Activated effector memory CD4-positive, alpha-beta T cell treated with anti-CD3 and anti-CD28 coated beads, Interleukin-2, amount 50 U/mL, for 16 hours (primary cell): ENCODE data around the gene DSCAML1.

Source experiments
- DNase-seq: peaks from one replicate; pipeline ENCODE4 v3.0.0-alpha.2; 2020

The DSCAML1 gene

GRCh38 chr11:117830674-117831351 is 33.8 kb upstream of the DSCAML1 start:
- DNase-seq: peak; percentile 59

- peak; percentile 45 for DNase-seq
Observed at GRCh38 chr11:117830072-117830471, 33.1 kb upstream of the DSCAML1 start.

DNA sequence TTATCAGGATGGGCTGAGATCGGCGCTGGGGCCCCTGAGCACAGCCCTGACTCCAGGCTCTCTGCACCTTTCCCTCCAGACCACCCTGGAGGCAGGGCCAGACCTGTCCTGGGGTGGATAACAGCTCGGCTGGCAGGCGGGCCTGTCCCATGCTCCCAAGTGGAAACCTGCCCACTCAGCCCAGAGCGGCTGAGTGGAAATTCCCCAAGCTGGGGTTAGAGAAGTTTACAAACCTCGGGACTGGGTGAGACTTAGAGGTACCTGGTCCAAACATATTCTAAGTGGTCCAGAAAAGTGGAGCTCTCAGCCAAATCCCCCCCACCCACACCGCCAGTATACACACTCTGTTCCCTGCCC is 32.3 kb upstream of the DSCAML1 start:
- DNase-seq: peak; percentile 64

- DNase-seq: peak; percentile 93
Observed at GRCh38 chr11:117828611-117829368, 31.8 kb upstream of the DSCAML1 start.

- DNase-seq: peak; percentile 69
Observed at GRCh38 chr11:117827521-117828511, 30.8 kb upstream of the DSCAML1 start.

DNA sequence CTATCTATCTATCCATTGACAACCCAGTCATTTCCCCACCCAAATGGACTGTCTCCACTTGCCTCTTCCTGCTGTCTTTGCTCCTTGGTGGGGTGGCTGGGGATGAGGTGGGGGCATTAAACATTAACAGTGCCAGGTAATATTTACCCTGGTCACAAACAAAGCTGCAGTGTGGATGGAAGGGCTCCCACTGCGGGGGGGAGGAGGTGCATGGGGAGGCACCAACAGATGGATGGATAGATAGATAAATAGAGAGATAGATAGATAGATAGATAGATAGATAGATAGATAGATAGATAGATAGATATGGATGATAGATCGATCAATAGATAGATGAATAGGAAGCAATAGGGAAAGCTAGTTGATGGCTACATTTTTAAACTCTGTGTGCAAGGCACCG is 29.8 kb upstream of the DSCAML1 start:
- peak; percentile 45 for DNase-seq

- no peak for DNase-seq
Observed at GRCh38 chr11:117826190-117826570, 29.2 kb upstream of the DSCAML1 start.

- peak; percentile 43 for DNase-seq
Observed at GRCh38 chr11:117825538-117826189, 28.6 kb upstream of the DSCAML1 start.

DNA sequence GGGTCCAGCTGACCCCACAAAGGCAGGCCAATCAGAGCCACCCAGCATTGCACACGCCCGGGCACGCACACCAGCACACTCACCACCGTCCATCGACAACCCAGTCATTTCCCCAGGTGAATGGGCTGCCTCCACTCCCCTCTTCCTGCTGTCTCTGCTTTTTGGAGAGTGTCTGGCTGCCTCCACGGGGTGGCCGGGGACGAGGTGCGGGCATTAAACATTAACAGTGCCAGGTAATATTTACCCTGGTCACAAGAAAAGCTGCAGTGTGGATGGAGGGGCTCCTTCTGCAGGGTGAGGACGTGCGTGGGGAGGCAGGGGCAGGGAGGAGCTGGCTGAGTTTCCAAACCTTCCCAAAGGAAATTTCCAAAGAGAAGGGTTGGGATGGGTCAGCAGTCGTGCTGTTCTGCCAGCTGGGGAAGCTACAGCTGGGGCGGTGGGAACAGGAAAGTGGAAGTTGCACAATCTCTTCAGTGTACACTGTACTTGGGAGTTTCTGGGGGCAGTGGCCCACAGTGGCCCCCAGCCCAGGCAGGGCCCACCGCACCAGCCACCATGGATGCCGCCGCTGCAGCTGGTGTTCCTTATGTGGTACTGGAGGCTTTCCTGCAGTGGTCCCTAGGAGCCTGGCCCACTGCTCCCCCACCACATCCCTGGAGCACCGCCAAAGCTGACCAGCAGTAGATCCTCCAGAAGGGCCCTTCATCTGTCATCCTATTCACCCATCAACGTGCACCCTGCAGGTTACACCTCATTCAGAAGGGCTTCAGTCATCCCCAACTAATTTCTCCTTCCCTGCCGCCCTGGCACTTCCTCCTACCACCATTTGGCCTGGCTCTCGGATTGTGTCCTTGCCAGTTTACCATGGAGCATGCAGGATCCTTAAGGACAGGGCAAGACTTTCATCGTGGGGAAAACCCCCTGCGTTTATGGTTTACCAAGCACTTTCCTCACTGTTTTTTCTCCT is 27.8 kb upstream of the DSCAML1 start, which contains the start of gene FXYD2:
Gene FXYD2 (minus strand): TSS at position 174 of the 967 bp plus-strand sequence. CDS start 66 bp downstream, at position 108.
- DNase-seq: peak; percentile 58

- DNase-seq: peak; percentile 56
Observed at GRCh38 chr11:117823946-117824420, 27.0 kb upstream of the DSCAML1 start.

- peak; percentile 65 for DNase-seq
Observed at GRCh38 chr11:117823294-117823945, 26.4 kb upstream of the DSCAML1 start.

- peak; percentile 76 for DNase-seq
Observed at GRCh38 chr11:117822074-117823033, 25.3 kb upstream of the DSCAML1 start.

DNA sequence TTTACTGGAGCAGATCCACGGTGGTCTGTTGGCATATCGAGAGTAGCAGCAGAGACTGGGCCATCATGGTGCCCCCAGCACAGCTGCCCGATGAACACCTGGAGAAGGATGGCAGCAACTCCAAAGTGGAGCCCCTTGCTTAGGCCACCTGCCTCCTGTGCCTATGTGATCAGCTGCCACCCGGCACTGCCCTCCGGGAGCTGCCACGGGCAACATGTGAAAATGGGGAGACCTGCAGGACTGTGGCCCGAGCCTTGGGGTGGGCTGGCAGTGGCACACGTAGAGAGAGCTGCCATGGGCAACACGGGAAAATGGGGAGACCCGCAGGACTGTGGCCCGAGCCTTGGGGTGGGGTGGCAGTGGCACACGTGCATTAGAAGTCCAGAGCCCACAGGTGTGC is 24.4 kb upstream of the DSCAML1 start:
- no peak for DNase-seq

- no peak for DNase-seq
Observed at GRCh38 chr11:117820516-117820915, 23.5 kb upstream of the DSCAML1 start.

DNA sequence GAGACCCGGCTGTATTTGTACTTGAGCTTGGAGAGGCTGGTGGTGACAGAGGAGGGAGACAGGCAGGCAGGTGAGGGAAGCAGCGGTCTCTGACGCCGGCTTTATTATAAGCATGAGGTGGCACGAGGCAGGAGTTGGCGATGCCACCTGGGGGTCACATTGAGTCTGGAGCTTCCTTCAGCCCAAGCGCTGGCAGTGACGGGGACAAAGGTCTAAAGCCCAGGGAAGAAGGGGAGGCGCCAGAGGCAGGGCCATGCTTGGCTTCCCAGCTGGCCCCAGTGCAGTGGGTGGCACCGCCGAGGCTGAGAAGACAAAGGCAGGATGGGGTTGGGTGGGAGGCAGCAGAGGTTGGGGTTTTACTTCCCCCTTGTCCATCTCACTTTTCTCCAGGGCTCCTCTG is 23.1 kb upstream of the DSCAML1 start:
- DNase-seq: no peak

GRCh38 chr11:117819096-117820040 is 22.4 kb upstream of the DSCAML1 start:
- DNase-seq: no peak

- peak; percentile 83 for DNase-seq
Observed at GRCh38 chr11:117818041-117818873, 21.2 kb upstream of the DSCAML1 start.
